GM19397 (cell line): Measurements from ENCODE around the gene ASAH2.
A peak's percentile ranks its signal among the peaks of the same experiment; 100 is the strongest.
"Not testable (repeated sequence)": the region's sequence is repeated elsewhere in the genome, so short reads cannot be mapped to it uniquely, and the experiment has no call there.

Experiments used
- ATAC-seq: cut with Tn5 transposase; IDR thresholded peaks from one replicate; pipeline ENCODE4 v1.9.1; 2021; ENCODE audit warnings: mild to moderate bottlenecking, moderate library complexity; ENCODE audit not compliant: unreplicated experiment

Gene ASAH2

DNA sequence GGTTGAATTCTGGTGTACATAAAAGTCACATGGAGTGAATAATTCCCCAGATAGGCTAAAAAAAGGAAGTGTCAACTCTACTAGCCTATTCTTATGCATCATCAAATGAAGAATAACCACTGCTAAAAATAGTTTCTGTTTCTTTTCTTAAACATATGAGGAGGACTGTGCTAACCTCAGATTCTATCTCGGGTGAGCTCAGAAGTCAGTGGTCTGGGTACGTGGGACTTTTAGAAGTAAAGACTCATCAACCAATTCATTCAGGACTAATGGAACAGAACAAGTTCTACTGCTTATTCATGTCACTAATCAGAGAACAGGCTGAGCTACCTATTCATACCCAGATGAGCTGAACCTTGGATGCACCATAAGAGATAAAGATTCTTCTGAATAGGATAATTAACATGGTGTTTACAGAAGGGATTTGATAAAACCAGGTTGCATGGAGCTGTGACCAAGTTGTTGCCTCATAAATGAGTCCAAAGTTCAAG lies 9.5 kb upstream of the ASAH2 start:
- peak; percentile 96 for ATAC-seq

DNA sequence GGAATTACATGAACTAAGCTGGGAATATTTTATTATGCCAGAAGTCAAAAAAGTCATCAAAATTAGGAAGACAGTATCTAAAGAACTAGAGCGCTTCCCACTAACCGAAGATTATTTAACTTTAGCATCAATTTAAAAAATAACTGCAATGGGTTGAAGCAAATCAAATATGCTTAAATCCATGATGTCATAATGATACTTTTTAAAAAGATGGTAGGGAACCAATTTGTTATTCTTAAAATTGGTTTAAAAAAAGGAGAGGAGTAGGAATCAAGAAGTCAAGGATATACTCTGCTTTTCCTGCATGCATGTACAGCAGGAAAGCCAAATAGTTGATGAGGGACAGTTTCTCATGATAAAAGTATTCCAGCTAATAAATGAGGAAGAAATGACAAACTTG lies 3.2 kb upstream of the ASAH2 start:
- ATAC-seq, result no peak

DNA sequence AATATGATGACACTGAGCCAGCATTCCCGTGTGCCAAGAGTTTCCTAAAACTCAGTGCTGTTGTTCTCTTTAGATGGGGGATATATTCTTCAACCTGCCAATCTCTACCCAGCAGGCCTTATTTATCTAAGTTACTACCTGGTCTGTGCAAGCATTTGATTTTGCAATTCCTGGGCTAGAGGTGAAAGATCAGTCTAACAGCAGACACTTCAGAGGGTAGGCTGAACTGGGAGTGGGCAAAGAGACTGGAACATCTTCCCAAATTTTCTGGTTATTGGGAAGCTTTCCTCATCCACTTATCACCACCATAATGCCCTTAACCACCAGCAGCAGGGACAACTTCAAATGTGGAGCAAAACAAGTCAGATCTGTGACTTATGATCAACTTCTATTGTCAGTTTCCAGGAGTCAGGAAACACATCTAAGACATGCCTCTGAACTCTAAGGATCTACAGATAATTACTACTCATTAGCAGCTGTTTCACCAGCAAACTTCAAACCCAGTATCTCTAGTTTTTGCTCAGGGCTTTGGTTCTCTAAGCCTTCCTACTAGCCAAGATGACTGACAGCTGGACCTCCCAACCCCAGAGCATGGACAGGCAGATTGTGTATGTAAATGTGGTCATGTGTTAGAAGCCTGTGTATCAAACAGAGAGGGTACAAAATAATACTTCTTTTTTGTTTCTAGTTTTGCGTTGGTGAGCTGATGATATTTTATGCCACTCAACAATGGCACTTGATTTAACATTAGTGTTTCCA lies 1.0 kb downstream of the ASAH2 start:
- ATAC-seq, result no peak

- no peak for ATAC-seq
Observed at GRCh38 chr10:50248598-50248997, 2.7 kb downstream of the ASAH2 start.

- ATAC-seq, result no peak
Observed at GRCh38 chr10:50248062-50248461, 3.3 kb downstream of the ASAH2 start.

DNA sequence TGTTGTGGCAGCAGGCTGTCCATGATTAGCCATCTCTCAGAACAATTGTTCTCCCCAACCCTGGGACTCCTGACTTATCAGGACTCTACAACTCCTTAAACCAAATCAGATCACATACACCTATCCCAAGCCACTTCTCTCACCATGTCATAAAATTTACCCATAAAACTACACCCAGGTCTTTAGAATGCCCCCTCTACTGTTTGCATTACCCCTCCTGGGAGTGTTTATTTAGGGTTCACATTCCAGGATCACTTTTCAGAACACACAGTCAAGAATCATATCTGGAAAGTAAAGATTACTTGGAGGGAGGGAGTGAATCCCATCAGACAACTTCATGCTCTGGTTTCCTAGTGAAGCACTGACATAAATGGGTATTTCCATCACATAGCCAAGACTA lies 7.1 kb downstream of the ASAH2 start:
- no peak for ATAC-seq

- no peak for ATAC-seq
Observed at GRCh38 chr10:50242777-50243176, 8.5 kb downstream of the ASAH2 start.

DNA sequence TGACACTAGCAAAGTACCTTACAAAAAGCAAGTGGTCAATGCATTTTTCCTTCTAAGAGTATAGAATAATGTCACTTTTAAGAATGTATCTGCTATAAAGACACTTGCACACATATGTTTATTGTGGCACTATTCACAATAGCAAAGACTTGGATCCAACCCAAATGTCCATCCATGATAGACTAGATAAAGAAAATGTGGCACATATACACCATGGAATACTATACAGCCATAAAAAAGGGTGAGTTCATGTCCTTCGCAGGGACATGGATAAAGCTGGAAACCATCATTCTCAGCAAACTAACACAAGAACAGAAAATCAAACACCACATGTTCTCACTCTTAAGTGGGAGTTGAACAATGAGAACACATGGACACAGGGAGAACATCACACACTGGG lies 9.8 kb downstream of the ASAH2 start:
- ATAC-seq, result not testable (repeated sequence)

DNA sequence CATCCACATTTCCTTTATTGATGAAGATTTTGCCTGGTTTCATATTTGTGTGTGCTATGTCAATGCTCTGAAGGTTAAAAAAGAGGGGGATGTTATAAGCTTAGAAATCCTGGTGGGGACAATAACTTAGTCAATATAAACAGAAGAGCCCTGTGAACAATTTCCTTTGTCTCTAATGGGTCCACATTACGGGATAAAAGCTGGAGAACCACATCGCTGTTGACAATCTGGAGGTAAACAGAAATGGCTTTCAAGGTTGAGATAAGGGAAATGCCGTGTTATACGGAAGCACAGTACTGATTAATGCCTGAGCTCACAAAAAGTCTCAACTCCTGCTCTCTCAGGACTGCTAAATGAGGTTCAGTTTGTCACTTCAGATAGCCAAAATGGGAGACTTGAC lies 16.8 kb downstream of the ASAH2 start:
- no peak for ATAC-seq

GRCh38 chr10:50232261-50232639 lies 19.1 kb downstream of the ASAH2 start:
- ATAC-seq, result no peak

DNA sequence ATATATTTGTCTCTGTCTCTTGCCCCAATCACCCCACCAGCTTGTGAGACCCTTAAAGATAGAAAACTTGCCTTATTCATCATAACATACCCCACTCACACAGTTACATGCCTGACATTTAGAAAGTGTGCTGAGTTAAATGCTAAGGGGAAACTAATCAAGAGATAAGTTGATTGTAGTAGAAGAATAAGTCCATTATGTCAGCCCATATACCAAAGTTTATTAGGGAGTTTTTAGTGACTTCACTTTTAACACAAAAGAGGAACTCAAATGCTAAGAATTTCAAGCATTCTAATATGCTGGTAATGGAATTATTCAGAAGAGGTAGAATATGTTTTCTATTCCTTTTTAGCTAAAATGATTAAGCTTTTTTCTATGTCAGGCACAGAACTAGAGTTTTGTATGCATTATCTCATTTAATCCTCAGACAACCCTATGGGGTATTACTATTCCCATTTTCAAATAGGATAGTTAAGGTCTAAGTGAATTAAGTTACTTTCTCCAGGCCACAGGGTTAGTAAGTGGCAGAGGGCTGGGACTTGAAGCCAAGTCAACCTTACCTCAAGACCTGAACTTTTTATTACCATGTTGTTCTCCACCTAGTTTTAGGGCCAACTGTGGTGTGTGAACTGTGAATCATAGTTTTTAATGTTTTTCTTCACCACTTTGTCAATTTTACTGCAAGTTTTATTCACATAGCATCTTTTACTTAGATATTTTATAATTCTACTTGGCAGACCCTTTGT lies 19.6 kb downstream of the ASAH2 start:
- ATAC-seq, result no peak

DNA sequence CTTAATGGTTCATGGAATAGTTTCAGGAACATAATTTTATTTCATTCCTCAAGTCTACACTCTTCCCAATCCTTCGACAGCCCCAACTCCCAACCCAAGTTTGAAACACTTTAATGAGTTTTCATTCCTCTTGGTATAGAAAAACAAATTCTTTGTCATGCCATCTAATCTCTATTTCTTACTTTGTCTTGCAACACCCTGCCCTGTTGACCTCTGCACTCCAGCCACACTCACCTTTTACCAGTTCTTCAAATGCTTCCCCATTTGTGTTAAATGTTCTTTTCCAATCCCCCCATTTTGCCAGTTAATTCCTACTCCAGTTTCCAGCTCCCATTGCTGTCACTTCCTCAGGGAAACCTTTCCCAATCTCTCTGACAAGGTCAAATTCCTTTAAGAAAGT lies 21.9 kb downstream of the ASAH2 start:
- ATAC-seq, result no peak

- no peak for ATAC-seq
Observed at GRCh38 chr10:50228672-50229071, 22.6 kb downstream of the ASAH2 start.

GRCh38 chr10:50226610-50227009 lies 24.7 kb downstream of the ASAH2 start:
- ATAC-seq, result no peak

GRCh38 chr10:50224330-50224952 lies 26.9 kb downstream of the ASAH2 start:
- ATAC-seq, result peak; percentile 85

DNA sequence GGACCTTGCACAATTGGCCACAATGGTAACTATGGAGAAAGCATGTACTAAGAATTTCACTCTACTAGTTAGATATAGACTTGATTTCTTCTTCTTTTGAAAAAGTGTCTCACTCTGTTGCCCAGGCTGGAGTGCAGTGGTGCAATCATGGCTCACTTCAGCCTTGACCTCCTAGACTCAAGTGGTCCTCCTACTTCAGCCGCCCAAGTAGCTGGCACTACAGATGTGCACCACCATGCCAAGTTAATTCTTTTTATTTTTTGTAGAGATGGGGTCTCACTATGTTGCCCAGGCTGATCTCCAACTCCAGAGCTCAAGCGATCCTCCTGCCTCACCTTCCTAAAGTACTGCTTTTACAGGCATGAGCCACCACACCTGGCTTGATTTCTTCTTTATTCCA lies 29.1 kb downstream of the ASAH2 start:
- ATAC-seq, result no peak

- no peak for ATAC-seq
Observed at GRCh38 chr10:50221470-50221869, 29.8 kb downstream of the ASAH2 start.

DNA sequence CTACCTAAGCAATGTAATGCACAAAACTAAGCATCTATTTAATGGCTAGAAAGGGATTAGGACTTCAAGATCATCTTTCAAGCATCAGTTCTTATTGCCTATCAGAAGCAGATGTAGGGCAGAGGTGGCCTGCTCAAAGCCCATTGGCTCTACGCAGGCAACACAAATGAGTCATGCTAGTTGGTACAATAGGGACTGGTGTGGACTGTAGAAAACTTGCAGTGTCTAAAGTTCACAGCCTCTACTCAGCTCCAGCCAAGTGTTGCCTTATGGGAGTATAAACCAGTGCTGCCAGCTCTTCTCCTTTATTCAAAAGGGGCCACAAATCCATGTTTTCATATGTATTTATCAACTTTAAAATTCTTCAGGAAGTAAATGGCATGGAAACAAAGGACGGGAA lies 31.7 kb downstream of the ASAH2 start:
- no peak for ATAC-seq

- no peak for ATAC-seq
Observed at GRCh38 chr10:50219200-50219599, 32.1 kb downstream of the ASAH2 start.

GRCh38 chr10:50216894-50217293 lies 34.4 kb downstream of the ASAH2 start:
- ATAC-seq, result no peak

- ATAC-seq, result no peak
Observed at GRCh38 chr10:50216418-50216817, 34.9 kb downstream of the ASAH2 start.

DNA sequence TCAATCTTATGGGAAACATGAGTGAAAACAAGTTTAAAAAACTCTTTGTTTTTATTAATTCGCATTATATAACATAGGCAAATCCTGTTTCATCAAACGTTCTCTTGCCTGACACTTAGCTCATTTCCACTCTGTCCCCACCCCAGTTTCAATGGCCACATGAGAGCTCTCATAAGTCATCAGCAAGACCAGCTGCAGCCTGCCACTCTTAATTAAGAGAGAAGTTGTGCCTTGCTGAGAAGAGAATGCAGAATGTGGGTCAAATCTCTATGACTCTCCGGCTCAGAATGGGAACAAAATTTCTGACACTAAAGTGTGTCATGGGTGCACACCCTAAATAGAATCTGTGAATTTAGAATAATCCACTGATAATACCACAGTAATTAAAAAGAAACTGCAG lies 39.6 kb downstream of the ASAH2 start:
- no peak for ATAC-seq
